ENCODE results near the gene IFITM10.

Gene IFITM10

GRCh38 chr11:1748636-1749394 lies 1.6 kb downstream of the IFITM10 start:
- Histone ChIP-seq H3K36me3 (ENCODE audit: insufficient read depth, low read length) (no peaks in the 10 kb centered on the region), H2AFZ (ENCODE audit: low read length, unreplicated experiment) (no peak overlapping the region), H3K4me3 (ENCODE audit: low read depth, low read length) (peak overlapping the region; percentile 82), H3K4me1 (ENCODE audit: control insufficient read depth, insufficient read depth, low read length, unreplicated experiment) (peaks cover 29% of the 10 kb centered on the region), H3K79me2 (ENCODE audit: control insufficient read depth, insufficient read depth, low read length, unreplicated experiment) (no peaks in the 10 kb centered on the region), H3K27ac (ENCODE audit: low read depth, low read length) (peak overlapping the region; percentile 95; the same call in 1 of the 2 replicates), H3K27me3 (ENCODE audit: insufficient read depth, low read length) (no peaks in the 10 kb centered on the region)

- Histone ChIP-seq H3K4me1 (ENCODE audit: control insufficient read depth, insufficient read depth, low read length, unreplicated experiment) (peaks cover 29% of the 10 kb centered on the region), H3K27ac (ENCODE audit: low read depth, low read length) (no peak overlapping the region), H3K27me3 (ENCODE audit: insufficient read depth, low read length) (no peaks in the 10 kb centered on the region)
Measured at GRCh38 chr11:1747753-1748635, 2.4 kb downstream of the IFITM10 start.

GRCh38 chr11:1746956-1747752 lies 3.2 kb downstream of the IFITM10 start:
- H2AFZ ChIP-seq (ENCODE audit: low read length, unreplicated experiment), result no peak overlapping the region
- peaks cover 28% of the 10 kb centered on the region for H3K4me1 ChIP-seq (ENCODE audit: control insufficient read depth, insufficient read depth, low read length, unreplicated experiment)
- no peaks in the 10 kb centered on the region for H3K36me3 ChIP-seq (ENCODE audit: insufficient read depth, low read length)
- H3K27ac ChIP-seq (ENCODE audit: low read depth, low read length), result no peak overlapping the region
- H3K27me3 ChIP-seq (ENCODE audit: insufficient read depth, low read length), result no peaks in the 10 kb centered on the region
- H3K4me3 ChIP-seq (ENCODE audit: low read depth, low read length), result peak overlapping the region; percentile 82; the same call in 1 of the 2 replicates
- H3K79me2 ChIP-seq (ENCODE audit: control insufficient read depth, insufficient read depth, low read length, unreplicated experiment), result no peaks in the 10 kb centered on the region

More at GRCh38 chr11:1747753-1748635, 2.4 kb downstream of the IFITM10 start:
- peak overlapping the region; percentile 82 for H3K4me3 ChIP-seq (ENCODE audit: low read depth, low read length)
- no peaks in the 10 kb centered on the region for H3K36me3 ChIP-seq (ENCODE audit: insufficient read depth, low read length)
- no peaks in the 10 kb centered on the region for H3K79me2 ChIP-seq (ENCODE audit: control insufficient read depth, insufficient read depth, low read length, unreplicated experiment)
- no peak overlapping the region for H2AFZ ChIP-seq (ENCODE audit: low read length, unreplicated experiment)

GRCh38 chr11:1746511-1746931 lies 3.9 kb downstream of the IFITM10 start:
- Histone ChIP-seq H3K4me1 (ENCODE audit: control insufficient read depth, insufficient read depth, low read length, unreplicated experiment) (peaks cover 21% of the 10 kb centered on the region), H2AFZ (ENCODE audit: low read length, unreplicated experiment) (no peak overlapping the region), H3K4me3 (ENCODE audit: low read depth, low read length) (no peak overlapping the region), H3K27me3 (ENCODE audit: insufficient read depth, low read length) (no peaks in the 10 kb centered on the region), H3K79me2 (ENCODE audit: control insufficient read depth, insufficient read depth, low read length, unreplicated experiment) (no peaks in the 10 kb centered on the region), H3K27ac (ENCODE audit: low read depth, low read length) (no peak overlapping the region), H3K36me3 (ENCODE audit: insufficient read depth, low read length) (no peaks in the 10 kb centered on the region)

GRCh38 chr11:1745701-1746320 lies 4.6 kb downstream of the IFITM10 start:
- Histone ChIP-seq H3K27me3 (ENCODE audit: insufficient read depth, low read length) (no peaks in the 10 kb centered on the region), H3K27ac (ENCODE audit: low read depth, low read length) (no peak overlapping the region)

GRCh38 chr11:1744891-1745700 lies 5.3 kb downstream of the IFITM10 start:
- Histone ChIP-seq H3K79me2 (ENCODE audit: control insufficient read depth, insufficient read depth, low read length, unreplicated experiment) (no peaks in the 10 kb centered on the region), H3K27ac (ENCODE audit: low read depth, low read length) (no peak overlapping the region), H3K27me3 (ENCODE audit: insufficient read depth, low read length) (no peaks in the 10 kb centered on the region)

More at GRCh38 chr11:1745701-1746320, 4.6 kb downstream of the IFITM10 start:
- H3K79me2 ChIP-seq (ENCODE audit: control insufficient read depth, insufficient read depth, low read length, unreplicated experiment), result no peaks in the 10 kb centered on the region
- H3K36me3 ChIP-seq (ENCODE audit: insufficient read depth, low read length), result no peaks in the 10 kb centered on the region
- H3K4me1 ChIP-seq (ENCODE audit: control insufficient read depth, insufficient read depth, low read length, unreplicated experiment), result peaks cover 14% of the 10 kb centered on the region
- no peak overlapping the region for H3K4me3 ChIP-seq (ENCODE audit: low read depth, low read length)
- H2AFZ ChIP-seq (ENCODE audit: low read length, unreplicated experiment), result no peak overlapping the region

GRCh38 chr11:1744137-1744886 lies 6.1 kb downstream of the IFITM10 start:
- Histone ChIP-seq H3K79me2 (ENCODE audit: control insufficient read depth, insufficient read depth, low read length, unreplicated experiment) (no peaks in the 10 kb centered on the region), H3K4me3 (ENCODE audit: low read depth, low read length) (no peak overlapping the region), H2AFZ (ENCODE audit: low read length, unreplicated experiment) (no peak overlapping the region), H3K27ac (ENCODE audit: low read depth, low read length) (no peak overlapping the region), H3K27me3 (ENCODE audit: insufficient read depth, low read length) (no peaks in the 10 kb centered on the region), H3K36me3 (ENCODE audit: insufficient read depth, low read length) (no peaks in the 10 kb centered on the region), H3K4me1 (ENCODE audit: control insufficient read depth, insufficient read depth, low read length, unreplicated experiment) (peaks cover 1% of the 10 kb centered on the region)

More at GRCh38 chr11:1744891-1745700, 5.3 kb downstream of the IFITM10 start:
- no peak overlapping the region for H3K4me3 ChIP-seq (ENCODE audit: low read depth, low read length)
- H3K4me1 ChIP-seq (ENCODE audit: control insufficient read depth, insufficient read depth, low read length, unreplicated experiment), result peaks cover 7% of the 10 kb centered on the region
- H2AFZ ChIP-seq (ENCODE audit: low read length, unreplicated experiment), result no peak overlapping the region
- H3K36me3 ChIP-seq (ENCODE audit: insufficient read depth, low read length), result no peaks in the 10 kb centered on the region

GRCh38 chr11:1743585-1744136 lies 6.7 kb downstream of the IFITM10 start:
- H3K79me2 ChIP-seq (ENCODE audit: control insufficient read depth, insufficient read depth, low read length, unreplicated experiment), result no peaks in the 10 kb centered on the region
- no peak overlapping the region for H3K4me3 ChIP-seq (ENCODE audit: low read depth, low read length)
- H3K27ac ChIP-seq (ENCODE audit: low read depth, low read length), result no peak overlapping the region
- H3K36me3 ChIP-seq (ENCODE audit: insufficient read depth, low read length), result no peaks in the 10 kb centered on the region
- no peaks in the 10 kb centered on the region for H3K4me1 ChIP-seq (ENCODE audit: control insufficient read depth, insufficient read depth, low read length, unreplicated experiment)
- no peaks in the 10 kb centered on the region for H3K27me3 ChIP-seq (ENCODE audit: insufficient read depth, low read length)
- H2AFZ ChIP-seq (ENCODE audit: low read length, unreplicated experiment), result no peak overlapping the region
